Stimulated activated CD8-positive, alpha-beta memory T cell treated with anti-CD3 and anti-CD28 coated beads, Interleukin-12 subunit alpha, Interleukin-12 subunit beta, amount 100 ng/mL, for 24 hours (primary cell): ENCODE measurements around the gene SETBP1.

Experiments
- DNase-seq: peaks from one replicate; pipeline ENCODE4 v3.0.0-alpha.2; 2020; ENCODE audit errors: extremely low read depth

The SETBP1 gene

GRCh38 chr18:44901283-44901682 lies 220.6 kb downstream of the SETBP1 start:
- DNase-seq = no peak

- DNase-seq = no peak
Observed at GRCh38 chr18:44903327-44903726, 222.6 kb downstream of the SETBP1 start.

GRCh38 chr18:44904768-44905167 lies 224.1 kb downstream of the SETBP1 start:
- DNase-seq = no peak

GRCh38 chr18:44909191-44909719 lies 228.6 kb downstream of the SETBP1 start:
- DNase-seq = no peak

- DNase-seq = no peak
Observed at GRCh38 chr18:44911260-44911659, 230.6 kb downstream of the SETBP1 start.

- DNase-seq = no peak
Observed at GRCh38 chr18:44911773-44912172, 231.1 kb downstream of the SETBP1 start.

GRCh38 chr18:44912740-44913478 lies 232.2 kb downstream of the SETBP1 start:
- DNase-seq = no peak

- no peak for DNase-seq
Observed at GRCh38 chr18:44914028-44914427, 233.3 kb downstream of the SETBP1 start.

- DNase-seq = no peak
Observed at GRCh38 chr18:44915213-44915612, 234.5 kb downstream of the SETBP1 start.

GRCh38 chr18:44915661-44916060 lies 235.0 kb downstream of the SETBP1 start:
- no peak for DNase-seq

- DNase-seq = no peak
Observed at GRCh38 chr18:44916429-44917207, 235.9 kb downstream of the SETBP1 start.

- no peak for DNase-seq
Observed at GRCh38 chr18:44917216-44918141, 236.8 kb downstream of the SETBP1 start.

- no peak for DNase-seq
Observed at GRCh38 chr18:44918142-44918476, 237.4 kb downstream of the SETBP1 start.

GRCh38 chr18:44920441-44920840 lies 239.8 kb downstream of the SETBP1 start:
- no peak for DNase-seq

GRCh38 chr18:44921974-44922373 lies 241.3 kb downstream of the SETBP1 start:
- DNase-seq = no peak

GRCh38 chr18:44922968-44923367 lies 242.3 kb downstream of the SETBP1 start:
- no peak for DNase-seq

GRCh38 chr18:44924785-44925499 lies 244.3 kb downstream of the SETBP1 start:
- DNase-seq = no peak

- no peak for DNase-seq
Observed at GRCh38 chr18:44927127-44927849, 246.6 kb downstream of the SETBP1 start.

GRCh38 chr18:44934901-44935300 lies 254.2 kb downstream of the SETBP1 start:
- no peak for DNase-seq

- no peak for DNase-seq
Observed at GRCh38 chr18:44935455-44935854, 254.8 kb downstream of the SETBP1 start.

- DNase-seq = no peak
Observed at GRCh38 chr18:44936485-44936884, 255.8 kb downstream of the SETBP1 start.
